HG03378 (cell line): ENCODE measurements around the gene PDZD11.
"Not testable (repeated sequence)": the region's sequence is repeated elsewhere in the genome, so short reads cannot be mapped to it uniquely, and the experiment has no call there.

ENCODE experiments used
- ATAC-seq: cut with Tn5 transposase; IDR thresholded peaks from one replicate; pipeline ENCODE4 v1.9.1; 2021; ENCODE audit warnings: mild to moderate bottlenecking, moderate library complexity; ENCODE audit not compliant: unreplicated experiment

PDZD11 gene

DNA sequence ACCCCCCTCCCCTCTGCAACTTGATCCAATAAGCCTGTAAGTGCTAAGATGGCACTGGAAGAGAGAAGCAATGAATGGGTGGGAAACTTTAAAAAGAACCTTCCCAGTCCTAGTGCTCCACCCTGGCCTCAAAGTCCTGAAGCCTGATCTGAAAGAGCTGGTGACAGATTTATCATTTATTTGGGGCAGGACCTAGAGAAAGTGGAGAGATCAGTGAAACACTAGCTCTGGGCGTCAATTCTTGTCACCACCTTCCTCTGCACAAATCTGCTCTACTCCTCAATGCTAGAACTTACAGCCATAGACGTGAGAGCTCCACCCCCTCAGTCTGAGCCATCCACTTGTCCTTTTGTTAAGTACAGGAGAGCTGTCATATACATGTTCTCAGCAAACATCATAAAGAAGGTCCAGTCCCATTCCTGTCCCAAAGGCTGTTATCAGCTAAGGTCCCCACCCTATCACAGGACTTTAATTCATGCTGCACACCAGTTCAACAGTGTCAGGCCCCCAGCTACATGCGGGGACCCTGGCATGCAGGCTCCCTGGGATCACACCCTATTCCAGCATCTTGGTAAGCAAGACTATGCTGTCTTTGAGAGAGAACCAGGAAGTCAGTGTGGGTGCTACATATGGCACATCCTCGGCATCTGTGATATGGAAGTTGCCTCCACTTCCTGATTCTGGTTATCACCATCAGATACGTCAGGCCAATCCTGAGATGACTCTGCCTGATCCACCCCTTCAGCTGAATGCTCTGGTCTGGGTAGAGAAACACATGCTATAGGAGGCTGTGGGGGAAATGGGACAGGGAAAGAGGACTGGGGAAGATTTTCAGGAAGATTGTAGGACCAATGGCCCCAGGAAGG is 32.1 kb downstream of the PDZD11 start:
- no peak for ATAC-seq

- no peak for ATAC-seq
Observed at GRCh38 chrX:70255452-70255851, 34.3 kb downstream of the PDZD11 start.

GRCh38 chrX:70254909-70255308 is 34.8 kb downstream of the PDZD11 start:
- no peak for ATAC-seq

DNA sequence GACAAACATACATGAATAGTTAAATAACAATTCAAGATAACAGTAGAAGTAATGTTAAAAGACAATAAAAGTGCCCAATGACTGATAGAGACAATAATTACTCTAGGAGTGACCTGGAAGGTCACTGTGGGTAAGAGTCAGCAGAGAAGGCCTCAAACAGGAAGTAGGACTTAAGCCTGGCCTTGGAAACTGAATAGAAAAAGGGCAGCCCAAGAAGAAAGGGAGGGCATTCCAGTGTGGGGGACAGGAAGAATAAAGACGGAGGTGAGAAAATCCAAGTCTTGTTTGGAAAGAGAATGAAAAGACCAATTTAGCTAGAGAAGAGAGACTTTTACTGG is 35.7 kb downstream of the PDZD11 start:
- ATAC-seq = no peak

DNA sequence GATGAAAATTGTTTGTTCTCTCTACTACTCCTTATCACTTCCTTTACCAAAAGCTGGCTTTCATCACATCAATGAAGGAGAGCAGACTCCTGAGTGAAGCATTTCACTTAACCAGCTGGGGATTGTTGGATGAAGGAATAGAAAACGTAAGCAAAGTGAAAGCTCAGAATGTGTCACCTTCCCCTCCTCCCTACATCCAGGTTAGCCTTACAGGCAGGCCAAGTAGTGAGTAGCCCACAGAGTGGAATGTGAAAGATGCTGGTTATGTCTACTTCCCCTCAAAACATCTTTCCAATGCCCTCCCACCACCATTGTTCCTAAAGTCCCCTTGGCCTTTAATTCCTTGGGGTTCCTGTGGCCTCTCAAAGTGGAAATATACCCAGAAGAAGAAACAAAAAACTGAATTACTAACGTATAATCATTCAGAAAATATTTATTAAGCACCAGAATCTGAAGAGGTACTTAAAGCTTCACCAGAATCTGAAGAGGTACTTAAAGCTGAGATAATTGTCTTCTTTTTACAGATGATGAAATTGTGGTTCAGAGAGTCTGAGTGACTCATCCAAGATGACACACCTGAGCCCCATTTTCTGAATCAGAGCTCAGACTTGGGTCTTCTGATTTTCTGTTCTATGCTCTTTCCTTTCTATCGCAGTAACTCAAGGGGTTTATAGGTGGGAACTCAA is 36.2 kb downstream of the PDZD11 start:
- ATAC-seq = no peak

- no peak for ATAC-seq
Observed at GRCh38 chrX:70252491-70252890, 37.2 kb downstream of the PDZD11 start.

GRCh38 chrX:70247252-70247651 is 42.5 kb downstream of the PDZD11 start:
- no peak for ATAC-seq

DNA sequence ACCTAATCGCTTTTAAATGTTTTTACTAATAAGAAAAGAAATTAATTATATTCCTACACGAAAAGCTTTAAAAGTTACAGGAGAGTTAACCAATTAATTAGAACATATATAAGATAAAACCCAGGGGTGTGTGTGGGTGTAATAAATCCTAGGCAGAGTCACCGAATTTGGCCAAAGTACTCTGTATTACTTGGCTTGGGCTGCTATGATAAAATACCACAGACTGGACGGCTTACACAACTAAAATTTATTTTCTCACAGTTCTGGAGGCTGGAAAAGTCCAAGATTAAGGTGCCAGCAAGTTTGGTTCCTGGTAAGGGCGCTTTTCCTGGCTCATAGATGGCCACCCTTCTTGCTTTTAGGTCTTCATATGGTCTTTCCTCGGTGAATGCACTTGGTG is 44.8 kb downstream of the PDZD11 start:
- ATAC-seq = no peak

DNA sequence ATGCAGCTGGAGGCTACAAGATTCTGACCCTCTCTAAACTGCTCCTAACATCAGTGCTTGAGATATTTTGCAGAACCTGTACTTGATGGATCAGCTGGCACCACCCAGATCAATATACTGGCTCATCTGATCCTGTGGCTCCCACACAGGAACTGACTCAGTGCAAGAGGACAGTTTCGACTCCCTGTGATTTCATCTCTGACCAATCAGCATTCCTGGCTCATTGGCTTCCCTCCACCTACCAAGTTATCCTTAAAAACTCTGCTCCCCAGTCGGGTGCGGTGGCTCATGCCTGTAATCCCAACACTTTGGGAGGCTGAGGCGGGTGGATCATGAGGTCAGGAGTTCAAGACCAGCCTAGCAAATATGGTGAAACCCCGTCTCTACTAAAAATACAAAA is 46.1 kb downstream of the PDZD11 start:
- ATAC-seq = not testable (repeated sequence)

- no peak for ATAC-seq
Observed at GRCh38 chrX:70241501-70241900, 48.2 kb downstream of the PDZD11 start.

GRCh38 chrX:70240751-70241150 is 49.0 kb downstream of the PDZD11 start:
- no peak for ATAC-seq
